ENCODE results near the gene CDC42SE2. TPM values are rescaled to one million over a fixed set of nuclear protein-coding genes. Genes with fewer than 3 reads are reported as not detected.

Gene CDC42SE2
- total and polyA plus RNA-seq, 2 of the 4 experiments (the other 2 are of a cell fraction), result 12.5 to 19.4 TPM

GRCh38 chr5:131384173-131384572, 120.3 kb downstream of the CDC42SE2 start:
- in situ Hi-C loops (cut with MboI; ENCODE audit: low sequenced_read_pairs), result loop anchor here (10.0 kb wide), 1 partner anchor 219 kb away; the partner anchor contains the start of gene HINT1
- Histone ChIP-seq H3K9me3 (ENCODE audit: control insufficient read depth, insufficient read depth, low read length) (no peaks in the 10 kb centered on the region), H3K36me3 (ENCODE audit: control insufficient read depth, insufficient read depth, low read length) (peaks cover 4% of the 10 kb centered on the region; the same call in 1 of the 2 replicates), H2BK15ac (ENCODE audit: low read depth, low read length) (no peak overlapping the region), H4K5ac (ENCODE audit: low read depth, low read length) (no peak overlapping the region), H3K4me3 (ENCODE audit: insufficient read depth, low read depth, low read length) (no peak overlapping the region), H3K9me1 (ENCODE audit: insufficient read depth, low read length) (peaks cover 8% of the 10 kb centered on the region; the same call in 1 of the 2 replicates), H3K79me1 (ENCODE audit: low read depth in 1 of 2, low read length in 2 of 2) (peaks cover 30 to 48% of the 10 kb centered on the region in 2 experiments), H3K14ac (replicated peaks; ENCODE audit: low read depth, low read length) (no peak overlapping the region), H3K27me3 (ENCODE audit: control insufficient read depth, insufficient read depth, low read length) (no peaks in the 10 kb centered on the region), H2BK120ac (ENCODE audit: low read depth, low read length) (no peak overlapping the region), H3K4ac (ENCODE audit: low read depth, low read length) (no peak overlapping the region), H2BK20ac (ENCODE audit: low read depth, low read length) (no peak overlapping the region), H3K4me1 (ENCODE audit: control insufficient read depth, insufficient read depth, low read length) (peaks cover 8% of the 10 kb centered on the region), H3K23ac (ENCODE audit: low read depth, low read length) (no peak overlapping the region), H3K9ac (ENCODE audit: low read depth, low read length) (no peak overlapping the region), H3K4me2 (ENCODE audit: low read depth, low read length) (no peak overlapping the region), H2BK5ac (ENCODE audit: low read depth, low read length, poor library complexity, severe bottlenecking) (no peak overlapping the region), H3K56ac (ENCODE audit: extremely low read depth, insufficient read depth, low read length) (no peak overlapping the region), H2AK9ac (replicated peaks; ENCODE audit: low read depth, low read length, poor library complexity) (no peak overlapping the region), H3K18ac (ENCODE audit: low read depth, low read length) (no peak overlapping the region), H2AK5ac (ENCODE audit: low read depth, low read length) (no peak overlapping the region), H3K27ac (ENCODE audit: insufficient read depth, low read length) (no peak overlapping the region), H4K8ac (ENCODE audit: low read depth in 2 of 2, low read length in 2 of 2) (no peak overlapping the region), H4K20me1 (ENCODE audit: insufficient read depth, low read length) (peaks cover 5% of the 10 kb centered on the region; the same call in 1 of the 2 replicates), H4K91ac (ENCODE audit: insufficient read depth, low read depth, low read length) (no peak overlapping the region), H2AFZ (replicated peaks; ENCODE audit: low read length, poor library complexity) (no peak overlapping the region)
- intact Hi-C loops (cut with micrococcal nuclease), result loop anchor here (5.0 kb wide), 1 partner anchor 117 kb away; no protein-coding TSS in a partner anchor
- 100% methylated on average over 1 of the region's 6 CpGs; no CpG with 5 or more reads in 1 of the 2 experiments for WGBS, 2 experiments (ENCODE audit: extremely low coverage in 2 of 2, insufficient read length in 1 of 2)
- no peak for ATAC-seq (ENCODE audit: low read depth)
- dilution Hi-C loops (cut with HindIII; ENCODE audit: low sequenced_read_pairs, unreplicated experiment), result no loop called here
- ChIA-PET CTCF (interaction anchor here (0.6 to 1.3 kb wide), 2 partner anchors 119 to 219 kb away, joined by 3 to 5 read pairs; partner anchors contain the start of gene HINT1), POLR2A (ENCODE audit: unreplicated experiment) (no interaction called here)
- BruUV-seq (replicated peaks), result no TSS peak
- no peak for DNase-seq
- TF ChIP-seq MXI1 (IDR thresholded peaks at IDR 0.05; ENCODE audit: borderline replicate concordance, low read depth, low read length) (no peak), FOS (IDR thresholded peaks at IDR 0.05; ENCODE audit: low read depth, low read length) (no peak), NFE2L2 (IDR thresholded peaks at IDR 0.05; ENCODE audit: low read depth, low read length) (no peak), CEBPB (IDR thresholded peaks at IDR 0.05; ENCODE audit: low read depth, low read length) (no peak), RFX5 (IDR thresholded peaks at IDR 0.05; ENCODE audit: low read depth, low read length) (no peak), CTCF (conservative IDR thresholded peaks at IDR 0.05; ENCODE audit: low read depth, low read length) (no peak), RAD21 (IDR thresholded peaks at IDR 0.05; ENCODE audit: low read length) (no peak), BHLHE40 (IDR thresholded peaks at IDR 0.05; ENCODE audit: low read depth, low read length) (no peak)
